ENCODE data around the gene SULT4A1. TPM values are rescaled to one million over a fixed set of nuclear protein-coding genes. Genes with fewer than 3 reads are reported as not detected.
"Not testable (repeated sequence)": the region's sequence is repeated elsewhere in the genome, so short reads cannot be mapped to it uniquely, and the experiment has no call there.

SULT4A1 gene
- total RNA-seq, 4 donors from 2014 or later: 1.0 to 1.3 (median 1.3) TPM

DNA sequence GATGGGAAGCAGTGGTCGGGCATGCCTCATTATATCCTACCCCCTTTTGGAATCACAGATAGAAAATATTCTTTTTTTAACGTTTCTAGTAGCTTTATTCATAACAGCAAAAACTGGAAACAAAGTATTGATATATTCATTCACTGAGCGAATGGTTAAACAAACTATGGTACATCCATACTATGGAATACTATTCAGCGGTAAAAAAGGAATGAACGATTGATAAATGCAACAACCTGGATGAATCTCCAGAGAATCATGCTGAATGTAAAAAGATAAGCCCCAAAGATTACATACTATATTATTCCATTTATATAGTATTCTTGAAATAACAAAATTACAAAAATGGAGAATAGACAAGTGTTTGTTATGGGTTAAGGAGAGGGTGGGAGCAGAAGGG is 7.5 kb upstream of the SULT4A1 start:
- intact Hi-C loops (cut with DNase I): no loop called here
- WGBS: 89% methylated on average over 5 of the region's 5 CpGs
- no peaks in the 10 kb centered on the region for H3K36me3 ChIP-seq
- TF ChIP-seq EP300 (IDR thresholded peaks at IDR 0.05): no peak
- no peak for TF ChIP-seq POLR2A (IDR thresholded peaks at IDR 0.05; ENCODE audit: low read depth)
- TF ChIP-seq, protein P1, sequence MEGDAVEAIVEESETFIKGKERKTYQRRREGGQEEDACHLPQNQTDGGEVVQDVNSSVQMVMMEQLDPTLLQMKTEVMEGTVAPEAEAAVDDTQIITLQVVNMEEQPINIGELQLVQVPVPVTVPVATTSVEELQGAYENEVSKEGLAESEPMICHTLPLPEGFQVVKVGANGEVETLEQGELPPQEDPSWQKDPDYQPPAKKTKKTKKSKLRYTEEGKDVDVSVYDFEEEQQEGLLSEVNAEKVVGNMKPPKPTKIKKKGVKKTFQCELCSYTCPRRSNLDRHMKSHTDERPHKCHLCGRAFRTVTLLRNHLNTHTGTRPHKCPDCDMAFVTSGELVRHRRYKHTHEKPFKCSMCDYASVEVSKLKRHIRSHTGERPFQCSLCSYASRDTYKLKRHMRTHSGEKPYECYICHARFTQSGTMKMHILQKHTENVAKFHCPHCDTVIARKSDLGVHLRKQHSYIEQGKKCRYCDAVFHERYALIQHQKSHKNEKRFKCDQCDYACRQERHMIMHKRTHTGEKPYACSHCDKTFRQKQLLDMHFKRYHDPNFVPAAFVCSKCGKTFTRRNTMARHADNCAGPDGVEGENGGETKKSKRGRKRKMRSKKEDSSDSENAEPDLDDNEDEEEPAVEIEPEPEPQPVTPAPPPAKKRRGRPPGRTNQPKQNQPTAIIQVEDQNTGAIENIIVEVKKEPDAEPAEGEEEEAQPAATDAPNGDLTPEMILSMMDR (IDR thresholded peaks at IDR 0.05): no peak
- no peak for TF ChIP-seq POLR2AphosphoS5 (IDR thresholded peaks at IDR 0.05)
- no peak for DNase-seq (ENCODE audit: extremely low spot score)
- peaks cover 0 to 13% (median 9%) of the 10 kb centered on the region in 4 donors for H3K9me3 ChIP-seq
- H3K4me1 ChIP-seq: no peaks in the 10 kb centered on the region
- H3K27me3 ChIP-seq: peaks cover 0 to 57% (median 3%) of the 10 kb centered on the region in 4 donors
- H3K27ac ChIP-seq (replicated peaks in 1 of 4): no peak overlapping the region
- no peak overlapping the region for H3K4me3 ChIP-seq

DNA sequence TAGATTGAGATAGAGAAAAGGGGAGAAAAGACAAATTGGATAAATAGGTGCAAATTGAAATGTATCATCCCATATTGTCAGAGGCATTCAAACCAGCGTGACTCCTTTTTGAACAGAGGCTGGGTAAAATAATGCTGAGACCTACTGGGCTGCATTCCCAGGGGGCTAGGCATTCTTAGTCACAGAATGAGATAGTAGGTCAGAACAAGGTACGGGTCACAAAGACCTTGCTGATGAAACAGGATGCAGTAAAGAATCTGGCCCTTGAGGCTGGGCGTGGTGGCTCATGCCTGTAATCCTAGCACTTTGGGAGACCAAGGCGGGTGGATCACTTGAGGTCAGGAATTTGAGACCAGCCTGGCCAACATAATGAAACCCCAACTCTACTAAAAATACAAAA is 6.7 kb upstream of the SULT4A1 start:
- DNase-seq (ENCODE audit: extremely low spot score); H3K4me3 ChIP-seq; H3K4me1 ChIP-seq; H3K36me3 ChIP-seq; H3K27ac ChIP-seq (replicated peaks in 1 of 4); intact Hi-C loops (cut with DNase I): not testable (repeated sequence)
- H3K27me3 ChIP-seq: peaks cover 0 to 57% (median 3%) of the 10 kb centered on the region in 4 donors
- peaks cover 0 to 13% (median 9%) of the 10 kb centered on the region in 4 donors for H3K9me3 ChIP-seq
- WGBS: 74% methylated on average over 4 of the region's 4 CpGs

DNA sequence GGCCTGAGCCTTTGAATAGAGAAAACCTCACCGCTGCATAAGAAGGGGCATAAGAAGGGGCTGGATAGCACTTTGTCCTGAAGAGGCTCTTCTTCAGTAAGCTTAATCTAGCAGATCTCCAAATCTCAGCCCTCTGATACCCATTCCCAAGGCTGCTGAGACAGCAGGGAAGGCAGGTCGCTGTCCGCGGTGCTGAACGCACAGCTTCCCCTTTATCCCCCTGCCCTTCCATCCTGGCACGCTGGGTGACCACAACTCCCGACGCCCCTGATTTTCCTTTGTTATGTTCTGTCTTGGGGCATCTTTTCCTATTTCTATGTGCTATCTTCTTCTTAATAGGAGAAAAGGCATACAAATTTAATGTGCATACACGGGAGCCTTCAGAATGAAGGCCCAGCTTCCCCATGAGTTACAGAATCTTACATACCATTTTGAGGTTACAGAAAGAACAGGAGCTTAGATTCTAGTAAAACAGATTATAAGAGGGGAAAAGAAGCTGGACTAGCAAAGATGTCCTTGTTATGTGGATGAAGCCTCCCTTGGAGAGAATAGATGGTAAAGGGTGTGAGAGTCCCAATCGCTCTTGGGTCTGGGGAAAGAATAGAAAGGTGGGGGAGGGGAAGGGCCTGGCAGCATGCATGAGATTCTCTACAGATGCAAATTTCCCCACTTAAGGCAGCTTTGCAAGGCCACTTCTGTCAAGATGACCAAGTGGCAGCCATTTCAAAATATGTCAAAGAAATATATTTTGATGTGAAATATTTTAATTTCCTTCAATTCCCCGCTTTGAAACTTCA is 5.7 kb upstream of the SULT4A1 start:
- intact Hi-C loops (cut with DNase I): no loop called here
- no peak overlapping the region for H3K4me3 ChIP-seq
- DNase-seq (ENCODE audit: extremely low spot score): no peak
- TF ChIP-seq, protein P1 (IDR thresholded peaks at IDR 0.05): no peak
- TF ChIP-seq POLR2AphosphoS5 (IDR thresholded peaks at IDR 0.05) (no peak), EP300 (IDR thresholded peaks at IDR 0.05) (no peak)
- H3K36me3 ChIP-seq: no peaks in the 10 kb centered on the region
- no peaks in the 10 kb centered on the region for H3K4me1 ChIP-seq
- WGBS: 10% methylated on average over 11 of the region's 11 CpGs
- H3K27ac ChIP-seq (replicated peaks in 1 of 4): no peak overlapping the region
- H3K27me3 ChIP-seq: peaks cover 0 to 60% (median 4%) of the 10 kb centered on the region in 4 donors
- H3K9me3 ChIP-seq: peaks cover 0 to 13% (median 9%) of the 10 kb centered on the region in 4 donors

DNA sequence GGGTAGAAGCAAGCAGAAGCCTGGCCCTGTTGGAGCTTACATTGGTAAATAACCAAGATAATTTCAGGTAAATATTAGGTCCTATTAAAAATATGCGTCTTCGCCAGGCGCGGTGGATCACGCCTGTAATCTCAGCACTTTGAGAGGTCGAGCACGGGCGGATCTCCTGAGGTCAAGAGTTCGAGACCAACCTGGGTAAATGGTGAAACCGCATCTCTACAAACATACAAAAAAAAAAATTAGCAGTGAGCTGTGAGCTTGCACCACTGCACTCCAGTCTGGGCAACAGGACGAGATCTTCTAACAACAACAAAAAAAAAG is 529 bp upstream of the SULT4A1 start:
- Histone ChIP-seq H3K27ac (replicated peaks in 1 of 4) (no peak overlapping the region), H3K4me3 (peak overlapping the region in 2 of 4 donors; percentile 24 to 45), H3K4me1 (peaks cover 0 to 12% (median 6%) of the 10 kb centered on the region in 4 donors), H3K36me3 (no peaks in the 10 kb centered on the region), H3K9me3 (no peaks in the 10 kb centered on the region), H3K27me3 (peaks cover 0 to 84% (median 19%) of the 10 kb centered on the region in 4 donors)
- TF ChIP-seq POLR2AphosphoS5 (IDR thresholded peaks at IDR 0.05) (no peak), EP300 (IDR thresholded peaks at IDR 0.05) (no peak), POLR2A (IDR thresholded peaks at IDR 0.05; ENCODE audit: low read depth) (no peak)
- TF ChIP-seq, protein P1 (IDR thresholded peaks at IDR 0.05): no peak
- DNase-seq (ENCODE audit: extremely low spot score): no peak
- 64% methylated on average over 11 of the region's 11 CpGs for WGBS
- intact Hi-C loops (cut with DNase I): no loop called here

DNA sequence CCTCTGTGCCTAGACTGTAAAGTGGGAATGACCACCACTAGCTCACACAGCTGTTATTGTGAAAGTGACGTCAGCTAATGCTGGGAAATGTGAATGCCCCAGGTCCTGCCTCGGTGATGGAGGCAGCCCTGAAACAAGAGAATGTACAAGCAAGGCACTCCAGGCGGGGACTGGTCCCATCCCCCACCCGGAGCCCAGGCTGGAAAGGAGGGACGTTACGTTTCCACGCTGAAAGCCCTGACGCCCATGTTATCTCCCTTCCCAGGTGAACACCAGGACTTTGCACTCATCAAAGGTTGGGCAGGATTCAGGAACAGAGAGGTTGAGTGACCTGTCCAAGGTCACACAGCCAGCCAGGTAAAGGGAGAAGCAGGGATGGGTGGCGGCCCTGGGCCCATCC is 784 bp downstream of the SULT4A1 start:
- H3K27me3 ChIP-seq: peaks cover 0 to 80% (median 19%) of the 10 kb centered on the region in 4 donors
- TF ChIP-seq, protein P1 (IDR thresholded peaks at IDR 0.05): no peak
- TF ChIP-seq EP300 (IDR thresholded peaks at IDR 0.05): no peak
- no peak for TF ChIP-seq POLR2AphosphoS5 (IDR thresholded peaks at IDR 0.05)
- TF ChIP-seq POLR2A (IDR thresholded peaks at IDR 0.05; ENCODE audit: low read depth): no peak
- DNase-seq (ENCODE audit: extremely low spot score): no peak
- peaks cover 0 to 13% (median 2%) of the 10 kb centered on the region in 4 donors for H3K9me3 ChIP-seq
- WGBS: 54% methylated on average over 8 of the region's 9 CpGs
- no peak overlapping the region for H3K27ac ChIP-seq (replicated peaks in 1 of 4)
- H3K4me3 ChIP-seq: peak overlapping the region in 2 of 4 donors; percentile 33 to 45
- peaks cover 0 to 12% (median 6%) of the 10 kb centered on the region in 4 donors for H3K4me1 ChIP-seq
- intact Hi-C loops (cut with DNase I): no loop called here
- no peaks in the 10 kb centered on the region for H3K36me3 ChIP-seq
